HG03280 (cell line): ENCODE data around the gene SETD4.
"Not testable (repeated sequence)": the region's sequence is repeated elsewhere in the genome, so short reads cannot be mapped to it uniquely, and the experiment has no call there.

ENCODE experiments used
- ATAC-seq: cut with Tn5 transposase; IDR thresholded peaks from one replicate; pipeline ENCODE4 v1.9.1; 2021; ENCODE audit warnings: mild to moderate bottlenecking, moderate library complexity; ENCODE audit not compliant: unreplicated experiment

Gene SETD4

GRCh38 chr21:36060159-36060921, at the start of gene SETD4:
Gene SETD4, minus strand, starts transcription at chr21:36060526. Its CDS starts 1,638 bp downstream, at chr21:36058888.
- peak; percentile 92 for ATAC-seq

GRCh38 chr21:36109868-36110267, 49.5 kb upstream of the SETD4 start:
- ATAC-seq = no peak

- ATAC-seq = no peak
These were observed 45.1 kb upstream of the SETD4 start for GRCh38 chr21:36105327-36105842.

- ATAC-seq = no peak
These were observed 44.3 kb upstream of the SETD4 start for GRCh38 chr21:36104317-36105300.

GRCh38 chr21:36103434-36103833, 43.1 kb upstream of the SETD4 start:
- ATAC-seq = no peak

GRCh38 chr21:36100971-36101641, 40.8 kb upstream of the SETD4 start:
- ATAC-seq = no peak

GRCh38 chr21:36099695-36100211, 39.4 kb upstream of the SETD4 start:
- ATAC-seq = not testable (repeated sequence)

- ATAC-seq = no peak
These were observed 38.7 kb upstream of the SETD4 start for GRCh38 chr21:36099000-36099399.

GRCh38 chr21:36098182-36098532, 37.8 kb upstream of the SETD4 start:
- ATAC-seq = no peak

GRCh38 chr21:36097427-36098181, 37.3 kb upstream of the SETD4 start:
- no peak for ATAC-seq

GRCh38 chr21:36096398-36097290, 36.3 kb upstream of the SETD4 start:
- ATAC-seq = no peak

GRCh38 chr21:36093512-36093911, 33.2 kb upstream of the SETD4 start:
- ATAC-seq = no peak

GRCh38 chr21:36092681-36093080, 32.4 kb upstream of the SETD4 start:
- no peak for ATAC-seq

- ATAC-seq = no peak
These were observed 29.6 kb upstream of the SETD4 start for GRCh38 chr21:36089946-36090345.

GRCh38 chr21:36087362-36088138, 27.2 kb upstream of the SETD4 start:
- no peak for ATAC-seq

GRCh38 chr21:36082237-36082664, 21.9 kb upstream of the SETD4 start:
- no peak for ATAC-seq

GRCh38 chr21:36080386-36080785, 20.1 kb upstream of the SETD4 start:
- ATAC-seq = no peak

- no peak for ATAC-seq
These were observed 19.3 kb upstream of the SETD4 start for GRCh38 chr21:36079671-36080070.
